NCI-H69 (cell line): ENCODE measurements around the gene ZDBF2.
"Not testable (repeated sequence)": the region's sequence is repeated elsewhere in the genome, so short reads cannot be mapped to it uniquely, and the experiment has no call there.

Experiments
- DNase-seq: peaks from one replicate; lab custom pipeline; 2025; lab: John Stamatoyannopoulos, UW

Gene ZDBF2

DNA sequence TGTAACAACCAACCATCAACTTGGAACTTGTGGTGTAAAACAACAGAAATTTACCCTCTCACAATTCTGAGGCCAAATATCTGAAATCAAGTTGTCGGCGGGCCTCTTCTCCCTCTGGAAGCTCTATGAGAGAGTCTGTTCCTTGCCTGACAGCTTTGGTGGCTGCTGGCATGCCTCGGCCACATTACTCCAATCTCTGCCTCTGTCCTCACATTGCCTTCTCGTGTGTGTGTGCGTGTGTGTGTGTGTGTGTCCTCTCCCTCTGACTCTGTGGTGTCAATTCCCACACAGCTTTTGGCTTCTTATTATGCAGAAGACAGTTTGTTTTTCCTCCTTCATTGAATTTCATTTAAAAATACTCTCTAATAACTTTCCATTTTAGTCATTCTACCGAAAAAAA is 50.4 kb downstream of the ZDBF2 start:
- no peak for DNase-seq

DNA sequence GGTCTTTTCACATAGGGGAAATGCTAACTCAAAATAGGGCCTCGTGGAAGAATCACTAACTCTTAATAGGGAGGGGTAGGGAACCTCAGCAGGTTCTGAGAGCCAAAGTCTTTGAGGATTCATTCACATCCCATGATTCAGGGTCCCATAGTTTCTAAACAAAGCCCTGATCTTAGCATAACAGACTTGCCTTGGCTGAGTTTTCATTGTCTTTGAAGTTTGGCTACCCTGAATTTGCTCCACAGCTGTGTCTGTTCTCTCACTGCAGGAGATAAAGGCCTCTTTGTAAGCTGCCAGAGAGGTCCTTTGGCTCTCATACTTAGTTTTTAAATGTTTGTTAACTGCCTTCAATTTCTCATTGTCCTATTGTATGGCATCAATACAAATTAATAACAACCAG is 54.5 kb downstream of the ZDBF2 start:
- no peak for DNase-seq

DNA sequence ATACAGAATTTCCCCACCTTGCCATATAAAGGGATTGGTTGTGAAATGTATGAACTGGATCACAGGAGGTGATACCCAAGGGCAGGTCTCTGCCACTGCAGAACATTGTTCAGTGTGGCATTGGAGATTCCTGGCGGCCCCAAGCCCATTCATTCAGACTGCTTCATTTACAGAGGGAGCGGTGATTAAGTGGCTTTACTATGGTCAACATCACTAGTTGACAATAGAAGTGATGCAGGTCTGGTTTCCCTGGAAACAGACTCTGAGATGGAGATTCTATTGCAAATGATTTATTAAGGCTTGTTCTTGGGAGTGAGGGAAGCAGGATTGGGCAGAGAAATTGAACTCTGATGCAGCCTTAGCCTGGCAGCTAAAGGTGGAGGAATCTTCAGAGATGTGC is 62.4 kb downstream of the ZDBF2 start:
- DNase-seq, result peak; percentile 33

DNA sequence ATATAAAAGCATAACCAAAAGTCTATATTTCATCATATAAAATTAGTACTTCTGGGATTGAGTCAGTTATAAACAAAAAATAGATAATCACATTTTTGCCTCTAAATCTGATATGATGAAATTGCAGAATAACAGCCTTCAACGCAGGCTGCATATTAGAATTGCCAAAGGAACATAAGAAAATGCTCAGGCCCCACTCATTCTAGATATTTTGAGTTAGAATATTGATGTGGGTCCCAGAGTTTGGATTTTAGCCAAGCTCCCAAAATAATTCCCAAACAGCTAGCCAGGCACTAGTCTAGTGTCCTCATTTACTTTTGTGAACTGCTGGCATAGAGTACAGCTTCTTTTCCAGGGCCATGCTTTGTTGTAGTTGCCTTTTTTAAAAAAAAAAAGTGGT is 63.5 kb downstream of the ZDBF2 start:
- DNase-seq, result no peak

DNA sequence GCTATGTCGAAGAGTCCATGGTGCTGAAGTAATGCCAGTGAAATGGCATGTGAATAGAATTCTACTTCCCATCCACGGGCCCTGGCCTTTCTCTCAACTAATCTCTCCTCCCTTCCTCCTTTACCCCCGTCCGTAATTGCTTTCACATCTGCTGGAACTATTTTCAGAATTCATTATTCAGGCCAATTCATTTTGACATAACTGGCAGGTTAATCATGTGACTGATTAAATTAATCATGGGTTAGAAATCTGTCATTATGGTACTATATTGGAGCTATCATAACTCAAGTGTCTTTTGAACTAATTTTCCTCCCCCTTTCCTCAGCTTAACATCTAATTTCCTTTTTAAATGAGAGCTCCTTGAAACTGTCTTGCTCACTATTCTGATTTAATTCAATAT is 66.9 kb downstream of the ZDBF2 start:
- no peak for DNase-seq

DNA sequence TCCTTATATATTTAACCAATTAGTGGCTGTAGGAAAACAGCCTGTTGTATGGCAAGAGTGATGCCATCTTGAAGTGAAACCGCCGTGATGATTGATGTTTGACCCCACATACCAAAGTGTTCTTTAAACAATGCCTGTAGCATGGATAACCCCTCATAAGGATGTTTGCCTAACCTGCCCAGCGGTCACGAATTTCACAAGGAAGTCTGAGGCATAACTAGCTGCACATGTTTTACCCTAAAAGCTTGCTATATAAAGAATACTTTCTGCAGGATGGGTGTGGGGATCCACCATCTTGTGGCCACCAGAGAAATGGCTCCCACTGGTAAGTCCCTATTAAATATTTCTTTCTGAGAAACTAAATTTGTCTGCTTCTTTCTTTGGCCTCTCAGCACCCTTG is 68.7 kb downstream of the ZDBF2 start:
- DNase-seq, result no peak

DNA sequence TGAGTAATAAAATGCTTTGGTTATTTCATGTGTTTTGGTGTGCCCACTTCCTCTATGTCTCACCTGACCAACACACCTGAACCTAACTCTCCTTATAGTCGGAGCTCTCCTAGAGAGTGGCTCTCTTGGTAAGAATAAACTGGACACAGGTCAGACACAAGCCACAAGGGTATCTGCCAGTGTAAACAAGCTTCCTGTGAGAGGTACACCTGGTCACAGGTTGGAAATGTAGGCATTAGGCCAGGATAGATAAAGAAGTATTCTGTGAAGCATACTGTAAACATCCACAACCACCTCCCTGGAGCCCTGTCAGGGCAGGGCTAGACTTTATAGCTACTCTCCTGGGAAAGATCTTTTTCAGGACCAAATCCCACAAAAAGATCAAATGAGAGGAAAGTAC is 69.4 kb downstream of the ZDBF2 start:
- DNase-seq, result no peak

DNA sequence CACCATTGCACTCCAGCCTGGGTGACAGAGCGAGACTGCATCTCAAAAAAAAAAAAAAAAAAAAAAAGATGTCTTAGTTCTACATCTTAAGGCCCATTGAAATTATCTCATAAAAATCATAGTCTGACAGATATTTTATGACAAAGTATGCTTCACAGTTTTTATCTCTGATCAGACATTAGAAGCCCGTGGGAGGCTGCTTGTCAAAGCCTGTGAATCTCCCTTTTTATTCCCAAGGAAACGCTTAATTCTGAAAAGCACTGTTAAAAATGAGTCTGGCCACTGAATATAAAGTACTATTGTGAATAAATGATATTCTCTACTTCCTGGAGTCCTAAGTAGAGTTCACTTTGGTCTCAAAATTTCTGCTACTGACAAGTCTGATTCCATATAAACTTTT is 71.1 kb downstream of the ZDBF2 start:
- DNase-seq, result no peak

DNA sequence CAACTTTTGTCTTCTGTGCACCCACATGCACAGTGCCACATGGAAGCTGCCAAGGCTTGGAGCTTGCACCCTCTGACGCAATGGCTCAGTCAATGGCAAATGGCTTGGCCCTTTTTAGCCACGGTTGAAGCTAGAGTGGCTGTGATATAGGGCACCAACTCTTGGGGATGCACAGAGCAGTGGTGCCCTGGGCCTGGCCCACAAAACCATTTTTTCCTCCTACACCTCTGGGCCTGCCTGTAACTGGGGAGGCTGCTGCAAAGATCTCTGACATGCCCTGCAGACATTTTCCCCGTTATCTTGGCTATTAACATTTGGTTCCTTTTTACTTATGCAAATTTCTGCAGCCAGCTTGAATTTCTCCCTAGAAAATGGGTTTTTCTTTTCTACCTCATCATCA is 74.9 kb downstream of the ZDBF2 start:
- no peak for DNase-seq

DNA sequence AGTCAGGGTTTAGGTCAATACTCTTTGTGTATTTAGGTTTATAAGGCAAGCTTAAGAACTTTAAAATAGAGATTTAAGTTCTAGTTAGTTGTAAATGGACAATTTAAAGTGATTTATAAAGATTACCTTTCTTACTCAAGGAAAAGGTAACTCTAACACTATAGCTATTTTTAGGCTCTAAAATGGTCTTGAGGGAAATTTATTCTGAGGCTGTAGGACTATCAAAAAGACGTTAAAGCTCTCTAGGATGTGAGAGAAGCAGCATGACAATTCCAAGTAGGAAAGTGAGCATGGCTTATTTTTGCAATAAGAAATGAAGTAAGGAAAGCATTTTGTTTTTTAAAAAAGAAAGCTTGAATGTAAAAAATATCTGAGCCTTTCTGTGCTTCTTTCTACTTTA is 78.1 kb downstream of the ZDBF2 start:
- no peak for DNase-seq

DNA sequence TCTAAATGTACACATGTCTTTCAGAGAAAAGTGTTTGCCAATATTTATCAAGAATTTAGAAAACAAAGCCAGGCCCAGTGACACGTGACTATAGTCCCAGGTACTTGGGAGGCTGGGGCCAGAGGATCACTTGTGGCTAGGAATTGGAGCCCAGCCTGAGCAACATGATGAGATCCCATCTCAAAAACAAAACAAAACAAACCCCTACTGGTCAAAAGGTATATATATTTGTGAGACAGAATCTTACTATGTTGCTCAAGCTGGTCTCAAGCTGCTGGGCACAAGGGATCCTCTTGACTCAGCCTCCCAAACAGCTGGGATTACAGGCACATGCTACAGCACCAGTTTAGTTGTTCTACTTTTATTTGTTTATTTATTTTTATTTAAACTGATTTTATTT is 79.2 kb downstream of the ZDBF2 start:
- no peak for DNase-seq

DNA sequence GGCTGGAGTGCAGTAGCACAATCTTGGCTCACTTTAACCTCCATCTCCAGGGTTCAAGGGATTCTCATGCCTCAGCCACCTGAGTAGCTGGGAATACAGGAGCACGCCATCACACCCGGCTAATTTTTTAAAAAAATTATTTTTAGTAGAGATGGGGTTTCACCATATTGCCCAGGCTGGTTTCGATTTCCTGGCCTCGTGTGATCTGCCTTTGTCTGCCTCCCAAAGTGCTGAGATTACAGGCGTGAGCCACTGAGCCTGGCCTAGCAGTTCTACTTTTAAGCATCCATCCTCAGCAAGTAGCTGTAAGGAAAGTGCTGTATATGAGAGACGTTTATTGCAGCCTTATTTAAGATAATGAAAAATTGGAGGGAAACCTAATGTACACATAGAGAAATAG is 79.7 kb downstream of the ZDBF2 start:
- no peak for DNase-seq

DNA sequence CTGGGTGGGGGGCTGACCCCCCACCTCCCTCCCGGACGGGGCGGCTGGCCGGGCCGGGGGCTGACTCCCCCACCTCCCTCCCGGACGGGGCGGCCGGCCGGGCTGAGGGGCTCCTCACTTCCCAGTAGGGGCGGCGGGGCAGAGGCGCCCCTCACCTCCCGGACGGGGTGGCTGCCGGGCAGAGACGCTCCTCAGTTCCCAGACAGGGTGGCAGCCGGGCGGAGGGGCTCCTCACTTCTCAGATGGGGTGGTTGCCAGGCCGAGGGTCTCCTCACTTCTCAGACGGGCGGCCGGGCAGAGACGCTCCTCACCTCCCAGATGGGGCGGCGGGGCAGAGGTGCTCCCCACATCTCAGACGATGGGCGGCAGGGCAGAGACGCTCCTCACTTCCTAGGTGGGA is 82.4 kb downstream of the ZDBF2 start:
- DNase-seq, result not testable (repeated sequence)

DNA sequence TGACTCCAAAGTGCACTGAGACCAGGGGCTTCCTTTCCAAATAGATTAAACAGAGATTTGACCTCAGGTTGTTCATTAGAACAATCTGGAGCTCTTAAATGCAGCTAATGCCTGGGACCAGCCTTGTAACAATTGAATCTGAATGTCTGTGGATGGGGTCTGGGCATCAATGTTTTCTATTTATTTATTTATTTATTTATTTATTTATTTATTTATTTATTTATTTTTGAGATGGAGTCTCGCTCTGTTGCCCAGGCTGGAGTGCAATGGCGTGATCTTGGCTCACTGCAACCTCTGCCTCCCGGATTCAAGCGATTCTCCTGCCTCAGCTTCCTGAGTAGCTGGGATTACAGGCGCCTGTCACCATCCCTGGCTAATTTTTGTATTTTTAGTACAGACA is 86.4 kb downstream of the ZDBF2 start:
- DNase-seq, result not testable (repeated sequence)

DNA sequence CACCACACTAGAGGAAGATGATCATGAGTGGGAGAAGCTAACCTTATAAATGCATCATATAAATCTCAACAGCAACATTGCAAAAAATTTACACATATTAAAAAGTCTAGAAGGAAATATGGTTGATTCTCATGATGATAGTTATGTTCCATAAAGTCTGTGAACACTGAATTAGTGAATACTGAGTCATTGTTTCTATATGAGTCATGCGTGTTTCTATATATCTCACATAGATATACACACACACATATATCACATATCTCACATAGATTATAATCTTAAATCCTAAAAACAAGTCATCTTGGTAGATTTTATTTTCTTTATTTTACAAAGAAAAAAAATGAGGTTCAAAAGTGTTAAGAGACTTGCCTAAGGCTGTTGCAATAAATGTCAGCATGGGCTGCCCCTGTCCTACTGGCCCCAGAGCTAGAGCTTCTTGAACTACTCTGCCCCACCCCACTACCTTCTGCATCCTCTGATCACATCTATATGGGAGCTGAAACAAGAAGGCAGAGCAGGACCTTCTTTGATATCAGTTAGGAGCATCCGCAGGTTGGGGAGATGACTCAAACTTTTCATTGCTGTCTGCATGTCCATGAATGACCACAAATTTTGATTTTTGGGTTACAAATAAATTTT is 87.1 kb downstream of the ZDBF2 start:
- DNase-seq, result no peak
